K562 (cell line): Measurements from ENCODE around the gene PPAN. TPM values are rescaled to one million over a fixed set of nuclear protein-coding genes. Genes with fewer than 3 reads are reported as not detected.

Experiments
- BACH1 ChIP-seq: fragments of 200-800 bp; sonication (Bioruptor generic); IDR thresholded peaks from 2 replicates; pipeline ENCODE4 v1.6.1; 2016; ENCODE audit warnings: missing genetic modification characterization, missing compliant biosample characterization
- ETS2 ChIP-seq: IDR thresholded peaks from 2 replicates; pipeline ENCODE4 v1.6.1; 2016; ENCODE audit warnings: borderline replicate concordance, missing genetic modification characterization, mild to moderate bottlenecking, moderate library complexity, missing compliant biosample characterization; ENCODE audit not compliant: poor library complexity, severe bottlenecking
- KDM4B ChIP-seq, 2 experiments: fragments of 450-650 bp in 1 of 2; sonication (generic) in 1 of 2; IDR thresholded peaks; 2 replicates each; pipeline ENCODE4 v1.6.1; 2016 to 2017; ENCODE audit warnings: borderline replicate concordance in 2 of 2, antibody characterized with exemption in 1 of 2, low read depth in 1 of 2, mild to moderate bottlenecking in 1 of 2
- LARP7 ChIP-seq: fragments of 450-650 bp; IDR thresholded peaks from 2 replicates; pipeline ENCODE4 v1.6.1; 2016
- MIER1 ChIP-seq: fragments of 450-650 bp; IDR thresholded peaks from 2 replicates; pipeline ENCODE4 v1.6.1; 2016; ENCODE audit warnings: antibody characterized with exemption, mild to moderate bottlenecking, low read depth
- MTA1 ChIP-seq: fragments of 450-650 bp; IDR thresholded peaks from 2 replicates; pipeline ENCODE4 v1.6.1; 2017; ENCODE audit warnings: borderline replicate concordance
- MTA3 ChIP-seq: fragments of 450-650 bp; formaldehyde crosslinking; IDR thresholded peaks from 2 replicates; pipeline ENCODE4 v1.6.1; 2017; ENCODE audit warnings: mild to moderate bottlenecking, borderline replicate concordance
- NFYB ChIP-seq: IDR thresholded peaks from 2 replicates; pipeline ENCODE4 v1.6.1; 2011; ENCODE audit warnings: mild to moderate bottlenecking, moderate library complexity; ENCODE audit not compliant: insufficient read length; ENCODE audit errors: extremely low read depth
- PCBP2 ChIP-seq: fragments of 200-400 bp; formaldehyde crosslinking; IDR thresholded peaks from 2 replicates; pipeline ENCODE4 v1.6.1; 2018; ENCODE audit warnings: low read length, low read depth, mild to moderate bottlenecking, moderate library complexity; ENCODE audit not compliant: poor library complexity, severe bottlenecking
- PURB ChIP-seq: sonication (generic); formaldehyde crosslinking; IDR thresholded peaks from 2 replicates; pipeline ENCODE4 v1.9.0; 2021; ENCODE audit warnings: low read depth, mild to moderate bottlenecking, missing genetic modification reagents
- RFX5 ChIP-seq: IDR thresholded peaks from 2 replicates; pipeline ENCODE4 v1.6.1; 2011; ENCODE audit warnings: low read depth, mild to moderate bottlenecking, improper control_type of control experiment, low read length
- SAFB ChIP-seq: fragments of 200-400 bp; formaldehyde crosslinking; IDR thresholded peaks from 2 replicates; pipeline ENCODE4 v1.6.1; 2017; ENCODE audit warnings: low read depth, low read length, borderline replicate concordance
- STAT5B ChIP-seq: fragments of 250-450 bp; sonication (Bioruptor Pico); IDR thresholded peaks from 2 replicates; pipeline ENCODE4 v1.8.0; 2021; ENCODE audit warnings: mild to moderate bottlenecking, inconsistent platforms
- ZBED1 ChIP-seq: IDR thresholded peaks from 2 replicates; pipeline ENCODE4 v1.6.1; 2014
- ZBTB1 ChIP-seq: sonication (generic); formaldehyde crosslinking; IDR thresholded peaks from 2 replicates; pipeline ENCODE4 v1.8.1; 2023; ENCODE audit warnings: missing genetic modification reagents, low read depth, mild to moderate bottlenecking, borderline replicate concordance
- ZNF551 ChIP-seq: fragments of 250-450 bp; sonication (Bioruptor Pico); IDR thresholded peaks from 2 replicates; pipeline ENCODE4 v1.5.0; 2021; ENCODE audit warnings: mild to moderate bottlenecking, moderate library complexity
- polyA plus RNA-seq, 8 experiments: library from polyadenylated mRNA; depleted of rRNA in 4 of 8; stranded (reverse) in 5 of 8; unstranded in 3 of 8; fragments of >200 nt; fragmentation: Nextera tagmentation in 2 of 8; fragmentation: Illumina TruSeq in 1 of 8; extraction: Ambion mirVana in 2 of 8; extraction: Trizol in 1 of 8; gene quantifications; 2 replicates each; pipeline versions ENCODE4 v1.2.1 to v1.2.3, GENCODE V29; 2011 to 2014; ENCODE audit warnings: inconsistent platforms in 1 of 8, missing spikeins in 1 of 8
- total RNA-seq, 7 experiments: library from RNA; depleted of rRNA in 6 of 7; stranded (reverse); fragments of >200 nt in 6 of 7; fragmentation: Illumina TruSeq in 2 of 7; extraction: Trizol in 2 of 7; gene quantifications; 2 replicates each; pipeline versions ENCODE4 v1.2.1 to v1.2.3, GENCODE V29; 2011 to 2021; ENCODE audit warnings: low replicate concordance in 1 of 7
- TF ChIP-seq, protein P1 (sequence below): sonication (generic); formaldehyde crosslinking; IDR thresholded peaks from 2 replicates; pipeline ENCODE4 v1.8.0; 2022; ENCODE audit warnings: mild to moderate bottlenecking, missing genetic modification reagents

Gene PPAN
- total and polyA plus RNA-seq, 9 of the 15 experiments (the other 6 are each of a cell fraction or from before 2014, with no cell fraction given) = 2.2 to 129 (median 59.1) TPM

- TF ChIP-seq, protein P1, sequence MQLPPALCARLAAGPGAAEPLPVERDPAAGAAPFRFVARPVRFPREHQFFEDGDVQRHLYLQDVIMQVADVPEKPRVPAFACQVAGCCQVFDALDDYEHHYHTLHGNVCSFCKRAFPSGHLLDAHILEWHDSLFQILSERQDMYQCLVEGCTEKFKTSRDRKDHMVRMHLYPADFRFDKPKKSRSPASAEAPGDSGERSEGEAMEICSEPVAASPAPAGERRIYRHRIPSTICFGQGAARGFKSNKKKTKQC (CRISPR knock-in tag) = no peak
- TF ChIP-seq NFYB (no peak), STAT5B (CRISPR knock-in tag) (no peak), ZNF551 (CRISPR knock-in tag) (no peak), ETS2 (tag) (no peak), PCBP2 (no peak), ZBTB1 (CRISPR knock-in tag) (no peak), MTA1 (no peak), ZBED1 (no peak), RFX5 (no peak), MIER1 (no peak), BACH1 (no peak), PURB (CRISPR knock-in tag) (no peak), KDM4B (IDR thresholded peaks at IDR 0.05; ENCODE audit: borderline replicate concordance in 2 of 2, low read depth in 1 of 2) (0 out of 4 replicates have a peak, but pooled peaks of 1 of the 2 experiments have one; percentile 52), SAFB (peak; percentile 12; the same call in 1 of the 2 replicates), MTA3 (peak; percentile 19; the same call in 1 of the 2 replicates), LARP7 (no peak)
Observed at GRCh38 chr19:10112895-10113591, 6.9 kb downstream of the PPAN start (continued).
